Ovary (tissue), 10 donors: ENCODE data around the gene TTC23. TPM values are rescaled to one million over a fixed set of nuclear protein-coding genes. Genes with fewer than 3 reads are reported as not detected.

ENCODE experiments used
- DNase-seq, 5 donors: peaks; one replicate each; pipeline ENCODE4 v3.0.0-alpha.2; 2019 to 2020
- H3K27ac ChIP-seq, 2 donors: fragments of 200-600 bp; one replicate each; pipeline versions ENCODE4 v1.5.1 to v1.8.0; 2019 to 2022
- H3K27me3 ChIP-seq: fragments of 200-600 bp; one replicate; pipeline ENCODE4 v1.8.0; 2022
- H3K36me3 ChIP-seq: fragments of 200-600 bp; sonication (generic); one replicate; pipeline ENCODE4 v1.5.1; 2019
- H3K4me1 ChIP-seq: one replicate; pipeline ENCODE4 v1.8.1; 2013; ENCODE audit warnings: mild to moderate bottlenecking, moderate library complexity; ENCODE audit not compliant: insufficient read depth
- H3K4me3 ChIP-seq: fragments of 200-600 bp; sonication (generic); one replicate; pipeline ENCODE4 v1.5.1; 2017
- H3K9me3 ChIP-seq, 2 donors: fragments of 200-600 bp in 1 of 2; sonication (generic) in 1 of 2; one replicate each; pipeline versions ENCODE4 v1.5.1 to v1.8.1; 2013 to 2019; ENCODE audit warnings: mild to moderate bottlenecking in 1 of 2, moderate library complexity in 1 of 2
- CTCF ChIP-seq, 3 donors: fragments of 450-650 bp in 2 of 3; fragments of 200-600 bp in 1 of 3; IDR thresholded peaks; one replicate each; pipeline versions ENCODE4 v1.5.1 to v1.8.0; 2016 to 2022; ENCODE audit warnings: antibody characterized with exemption in 3 of 3, mild to moderate bottlenecking in 1 of 3
- EP300 ChIP-seq: sonication (generic); formaldehyde crosslinking; IDR thresholded peaks from one replicate; pipeline ENCODE4 v1.6.1; 2017; ENCODE audit warnings: antibody characterized with exemption
- POLR2A ChIP-seq: fragments of 450-650 bp; IDR thresholded peaks from one replicate; pipeline ENCODE4 v1.6.1; 2017; ENCODE audit warnings: antibody characterized with exemption, mild to moderate bottlenecking, moderate library complexity
- WGBS, 3 donors: extraction: QIAGEN DNeasy Blood & Tissue Kit in 1 of 3; methylation state at CpG; one replicate each; pipeline versions ENCODE4 v1.1.5 to v1.1.7; 2013 to 2017; 5-methylcytosine and 5-hydroxymethylcytosine counted together
- intact Hi-C, 4 donors: fragments of 100-400 bp; cut with DNase I; formaldehyde crosslinking; loops; one replicate each; pipeline versions ENCODE4 v1.11.0 to v1.15.1; 2022 to 2023
- long read RNA-seq, 3 donors: library from polyadenylated mRNA in 2 of 3; unstranded in 2 of 3; transcript quantifications; one replicate each; pipeline ENCODE4 v2.0.0 and lab custom pipeline, GENCODE V29; 2021 to 2026
- polyA plus RNA-seq, 2 donors: library from polyadenylated mRNA; stranded (reverse); fragments of 200-250 nt in 1 of 2; fragments of 350-450 nt in 1 of 2; fragmentation: Illumina TruSeq in 1 of 2; extraction: RNeasy Lipid Tissue Mini Kit (QIAGEN cat#74804) in 1 of 2; gene quantifications; one replicate each; pipeline ENCODE4 v1.2.3, GENCODE V29; 2013 to 2014
- total RNA-seq, 7 donors: library from RNA; depleted of rRNA in 2 of 7; stranded (reverse); fragments of >200 nt in 2 of 7; fragmentation: NEBNext Ultra II Directional in 3 of 7; extraction: Animal tissue kit (Norgen Biotek cat#: 25700) in 3 of 7; gene quantifications; one replicate each; pipeline versions ENCODE4 v1.1.0 to v1.2.4, GENCODE V29; 2016 to 2023
- donor health status: DM: no; HTN: no; CAD: no; lungs with moderate emphysema.
- donor health status: DM: no; HTN: no; CAD: no.
- donor health status: Bipolar disorder and iron deficiency.
- donor health status: DM: yes; HTN: yes; CAD: no.
- donor health status: DM: no; HTN: no; CAD: no.
- donor health status: DM: yes; HTN: yes; CAD: no.

The TTC23 gene
- total RNA-seq (10 to 100 TPM; 15.9 to 31.0 (median 25.8) TPM), polyA plus RNA-seq (10 to 100 TPM; 17.2 to 35.8 TPM)
- long read RNA-seq, donor 1, partial matches to known transcripts = 9 of 36 reads
- long read RNA-seq, donor 1, other reads (novel, unspliced or antisense) = 27 of 36 reads
- long read RNA-seq, donor 2 = 0 reads
- long read RNA-seq, donor 3, partial matches to known transcripts = 0 of 24 reads
- long read RNA-seq, donor 3, other reads (novel, unspliced or antisense) = 24 of 24 reads

- TF ChIP-seq CTCF (IDR thresholded peaks at IDR 0.05) = no peak
- peak; percentile 45 for TF ChIP-seq POLR2A
- H3K9me3 ChIP-seq = no peaks in the 10 kb centered on the region
- H3K4me1 ChIP-seq = peaks cover 5% of the 10 kb centered on the region
- H3K27me3 ChIP-seq = no peaks in the 10 kb centered on the region
- H3K4me3 ChIP-seq = peak within 1 kb of the TSS; percentile 71
- intact Hi-C loops = no loop called here
- no peaks in the 10 kb centered on the region for H3K36me3 ChIP-seq
- DNase-seq = peak in 2 of 5 donors; percentile 23 to 37
- H3K27ac ChIP-seq = peak within 1 kb of the TSS; percentile 4 to 81
- WGBS, 3 donors = 0 to 1% (median 1%) methylated on average over 14 of the region's 14 CpGs
Observed at GRCh38 chr15:99249270-99249841, at the start of gene TTC23. TSS of gene TTC23 (minus strand) at chr15:99249581. CDS start at chr15:99228712, 20,869 bp downstream.

- DNase-seq = no peak
- 51 to 59% (median 53%) methylated on average over 2 of the region's 2 CpGs for WGBS, 3 donors
- Histone ChIP-seq H3K27ac (peak overlapping the region in 1 of 2 donors; percentile 63), H3K27me3 (no peaks in the 10 kb centered on the region), H3K36me3 (no peaks in the 10 kb centered on the region), H3K4me3 (no peak overlapping the region), H3K4me1 (peaks cover 10% of the 10 kb centered on the region), H3K9me3 (no peaks in the 10 kb centered on the region)
- intact Hi-C loops = loop anchor here in 1 of 4 donors (10.0 kb wide), 1 partner anchor 428 kb away; no protein-coding TSS in a partner anchor
- TF ChIP-seq EP300 = no peak
- TF ChIP-seq CTCF (IDR thresholded peaks at IDR 0.05) = no peak
- no peak for TF ChIP-seq POLR2A
Observed at GRCh38 chr15:99296386-99296785, 47.0 kb upstream of the TTC23 start.

- no peak for TF ChIP-seq CTCF (IDR thresholded peaks at IDR 0.05)
- TF ChIP-seq POLR2A = no peak
- no peak for TF ChIP-seq EP300
- no peaks in the 10 kb centered on the region for H3K36me3 ChIP-seq
- no peaks in the 10 kb centered on the region for H3K9me3 ChIP-seq
- intact Hi-C loops = loop anchor here in 1 of 4 donors (10.0 kb wide), 1 partner anchor 429 kb away; no protein-coding TSS in a partner anchor
- DNase-seq = no peak
- H3K27me3 ChIP-seq = no peaks in the 10 kb centered on the region
- H3K4me3 ChIP-seq = no peak overlapping the region
- H3K4me1 ChIP-seq = peaks cover 10% of the 10 kb centered on the region
- H3K27ac ChIP-seq = peak overlapping the region in 1 of 2 donors; percentile 63
Observed at GRCh38 chr15:99295840-99296239, 46.5 kb upstream of the TTC23 start.

- Histone ChIP-seq H3K27me3 (no peaks in the 10 kb centered on the region), H3K27ac (no peak overlapping the region), H3K9me3 (no peaks in the 10 kb centered on the region), H3K36me3 (no peaks in the 10 kb centered on the region), H3K4me3 (no peak overlapping the region), H3K4me1 (peaks cover 6% of the 10 kb centered on the region)
- no peak for DNase-seq
- intact Hi-C loops = loop anchor here in 1 of 4 donors (10.0 kb wide), 1 partner anchor 433 kb away; no protein-coding TSS in a partner anchor
- TF ChIP-seq EP300 (no peak), POLR2A (no peak), CTCF (IDR thresholded peaks at IDR 0.05) (no peak)
Observed at GRCh38 chr15:99291643-99292042, 42.3 kb upstream of the TTC23 start.
